Fibroblast of pulmonary artery (primary cell): Measurements from ENCODE around the gene CCT6A.
"Not testable (repeated sequence)": the region's sequence is repeated elsewhere in the genome, so short reads cannot be mapped to it uniquely, and the experiment has no call there.

Experiments used
- DNase-seq: peaks from one replicate; pipeline ENCODE4 v3.0.0-alpha.2; 2010; ENCODE audit warnings: low read depth
- H3K4me3 ChIP-seq: replicated peaks from 2 replicates; pipeline ENCODE4 v1.5.1; 2011; ENCODE audit warnings: low read depth, mild to moderate bottlenecking, control low read depth, low read length, moderate library complexity
- CTCF ChIP-seq: IDR thresholded peaks from 2 replicates; pipeline ENCODE4 v1.5.1; 2011; ENCODE audit warnings: mild to moderate bottlenecking, control low read depth, low read length, inconsistent platforms; ENCODE audit errors: missing control alignments

The CCT6A gene

GRCh38 chr7:56063500-56063881 is 11.9 kb downstream of the CCT6A start:
- DNase-seq, result no peak
- no peak overlapping the region for H3K4me3 ChIP-seq
- TF ChIP-seq CTCF, result no peak

- DNase-seq, result peak; percentile 88
- peak within 1 kb of the TSS; percentile 92 for H3K4me3 ChIP-seq
- peak; percentile 5 for TF ChIP-seq CTCF
Observed at GRCh38 chr7:56063882-56064625, 12.5 kb downstream of the CCT6A start, which contains the start of gene SUMF2. TSS of gene SUMF2 (plus strand) at chr7:56064286. CDS start at chr7:56064312, 26 bp downstream.

- not testable (repeated sequence) for H3K4me3 ChIP-seq, DNase-seq
Observed at GRCh38 chr7:56066376-56066775, 14.8 kb downstream of the CCT6A start.

GRCh38 chr7:56074371-56074791 is 22.8 kb downstream of the CCT6A start:
- TF ChIP-seq CTCF, result peak; percentile 88
- DNase-seq, result peak; percentile 88
- H3K4me3 ChIP-seq, result no peak overlapping the region

- TF ChIP-seq CTCF, result no peak
- H3K4me3 ChIP-seq, result no peak overlapping the region
- DNase-seq, result no peak
Observed at GRCh38 chr7:56077681-56078080, 26.1 kb downstream of the CCT6A start.

GRCh38 chr7:56078196-56078595 is 26.6 kb downstream of the CCT6A start:
- TF ChIP-seq CTCF, result no peak
- no peak for DNase-seq

GRCh38 chr7:56079450-56080185 is 28.1 kb downstream of the CCT6A start:
- peak; percentile 79 for DNase-seq
- no peak overlapping the region for H3K4me3 ChIP-seq
- TF ChIP-seq CTCF, result peak; percentile 82

More at GRCh38 chr7:56078196-56078595, 26.6 kb downstream of the CCT6A start:
- H3K4me3 ChIP-seq, result no peak overlapping the region

- DNase-seq, H3K4me3 ChIP-seq: not testable (repeated sequence)
Observed at GRCh38 chr7:56080726-56081435, 29.3 kb downstream of the CCT6A start.
